ENCODE data around the gene MTMR12.

Gene MTMR12, protein sequence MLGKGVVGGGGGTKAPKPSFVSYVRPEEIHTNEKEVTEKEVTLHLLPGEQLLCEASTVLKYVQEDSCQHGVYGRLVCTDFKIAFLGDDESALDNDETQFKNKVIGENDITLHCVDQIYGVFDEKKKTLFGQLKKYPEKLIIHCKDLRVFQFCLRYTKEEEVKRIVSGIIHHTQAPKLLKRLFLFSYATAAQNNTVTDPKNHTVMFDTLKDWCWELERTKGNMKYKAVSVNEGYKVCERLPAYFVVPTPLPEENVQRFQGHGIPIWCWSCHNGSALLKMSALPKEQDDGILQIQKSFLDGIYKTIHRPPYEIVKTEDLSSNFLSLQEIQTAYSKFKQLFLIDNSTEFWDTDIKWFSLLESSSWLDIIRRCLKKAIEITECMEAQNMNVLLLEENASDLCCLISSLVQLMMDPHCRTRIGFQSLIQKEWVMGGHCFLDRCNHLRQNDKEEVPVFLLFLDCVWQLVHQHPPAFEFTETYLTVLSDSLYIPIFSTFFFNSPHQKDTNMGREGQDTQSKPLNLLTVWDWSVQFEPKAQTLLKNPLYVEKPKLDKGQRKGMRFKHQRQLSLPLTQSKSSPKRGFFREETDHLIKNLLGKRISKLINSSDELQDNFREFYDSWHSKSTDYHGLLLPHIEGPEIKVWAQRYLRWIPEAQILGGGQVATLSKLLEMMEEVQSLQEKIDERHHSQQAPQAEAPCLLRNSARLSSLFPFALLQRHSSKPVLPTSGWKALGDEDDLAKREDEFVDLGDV

DNA sequence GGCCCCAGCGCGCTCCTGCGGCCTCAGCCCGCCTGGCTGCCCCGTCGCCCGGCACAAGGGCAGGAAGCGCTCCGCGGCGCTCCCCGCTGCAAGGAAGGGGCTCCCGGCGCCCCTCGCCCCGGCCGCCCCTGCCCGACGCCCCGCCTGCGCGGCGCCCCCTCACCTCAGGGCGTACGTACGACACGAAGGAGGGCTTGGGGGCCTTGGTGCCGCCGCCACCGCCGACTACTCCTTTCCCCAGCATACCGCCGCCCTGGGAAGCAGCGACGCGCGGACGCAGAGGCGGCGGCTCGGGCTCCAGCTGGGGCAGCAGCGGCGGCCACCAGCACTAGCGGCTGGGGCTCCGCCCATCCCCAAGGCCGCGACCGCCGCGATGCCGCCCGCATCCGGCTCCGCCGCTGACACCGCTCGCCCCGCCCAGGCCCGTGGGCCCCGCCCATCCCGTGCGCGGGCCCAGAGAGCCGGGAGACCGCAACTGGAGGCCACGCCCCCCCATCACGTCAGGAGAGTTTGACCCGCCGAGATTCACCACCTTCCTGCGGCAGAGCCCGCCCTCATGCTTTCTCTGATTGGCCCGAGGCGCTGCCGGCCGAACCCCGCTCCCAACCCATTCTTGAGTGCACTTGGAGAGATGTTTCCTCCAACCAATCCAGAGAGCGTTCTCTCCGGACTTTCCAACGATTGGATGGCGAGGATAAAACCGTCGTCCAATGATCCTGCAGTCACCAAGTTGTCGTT is at the start of gene MTMR12:
Gene MTMR12, minus strand, starts transcription at position 345 of the 738 bp plus-strand sequence. Its CDS starts 101 bp downstream, at position 244.
- TF ChIP-seq, protein P1, sequence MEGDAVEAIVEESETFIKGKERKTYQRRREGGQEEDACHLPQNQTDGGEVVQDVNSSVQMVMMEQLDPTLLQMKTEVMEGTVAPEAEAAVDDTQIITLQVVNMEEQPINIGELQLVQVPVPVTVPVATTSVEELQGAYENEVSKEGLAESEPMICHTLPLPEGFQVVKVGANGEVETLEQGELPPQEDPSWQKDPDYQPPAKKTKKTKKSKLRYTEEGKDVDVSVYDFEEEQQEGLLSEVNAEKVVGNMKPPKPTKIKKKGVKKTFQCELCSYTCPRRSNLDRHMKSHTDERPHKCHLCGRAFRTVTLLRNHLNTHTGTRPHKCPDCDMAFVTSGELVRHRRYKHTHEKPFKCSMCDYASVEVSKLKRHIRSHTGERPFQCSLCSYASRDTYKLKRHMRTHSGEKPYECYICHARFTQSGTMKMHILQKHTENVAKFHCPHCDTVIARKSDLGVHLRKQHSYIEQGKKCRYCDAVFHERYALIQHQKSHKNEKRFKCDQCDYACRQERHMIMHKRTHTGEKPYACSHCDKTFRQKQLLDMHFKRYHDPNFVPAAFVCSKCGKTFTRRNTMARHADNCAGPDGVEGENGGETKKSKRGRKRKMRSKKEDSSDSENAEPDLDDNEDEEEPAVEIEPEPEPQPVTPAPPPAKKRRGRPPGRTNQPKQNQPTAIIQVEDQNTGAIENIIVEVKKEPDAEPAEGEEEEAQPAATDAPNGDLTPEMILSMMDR (IDR thresholded peaks at IDR 0.05; ENCODE audit: control insufficient read depth, extremely low read depth, insufficient read depth): no peak
- DNase-seq (ENCODE audit: low read depth): peak; percentile 99
- H3K4me3 ChIP-seq (ENCODE audit: low read depth, low read length): peak within 1 kb of the TSS; percentile 78

DNA sequence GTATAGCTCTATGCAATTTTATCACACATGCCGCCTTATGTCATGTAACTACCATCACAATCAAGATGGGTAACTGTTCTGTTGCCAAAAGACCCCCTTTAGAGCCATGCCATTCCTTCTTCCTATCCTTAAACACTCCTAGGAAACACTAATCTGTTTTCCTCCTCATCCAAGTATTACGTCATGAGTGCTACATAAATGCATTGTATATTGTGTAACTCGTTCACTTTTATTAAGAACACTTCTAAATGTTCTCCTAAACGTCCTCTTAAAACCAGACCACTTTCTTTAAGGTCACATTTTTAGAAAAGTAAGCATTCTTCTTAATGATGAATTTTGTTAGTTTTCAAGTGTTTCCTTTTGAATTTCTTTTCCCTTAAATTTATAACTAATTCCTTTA is 49.8 kb upstream of the MTMR12 start:
- H3K4me3 ChIP-seq (ENCODE audit: low read depth, low read length): no peak overlapping the region
- TF ChIP-seq, protein P1 (IDR thresholded peaks at IDR 0.05; ENCODE audit: control insufficient read depth, extremely low read depth, insufficient read depth): no peak
- DNase-seq (ENCODE audit: low read depth): no peak

DNA sequence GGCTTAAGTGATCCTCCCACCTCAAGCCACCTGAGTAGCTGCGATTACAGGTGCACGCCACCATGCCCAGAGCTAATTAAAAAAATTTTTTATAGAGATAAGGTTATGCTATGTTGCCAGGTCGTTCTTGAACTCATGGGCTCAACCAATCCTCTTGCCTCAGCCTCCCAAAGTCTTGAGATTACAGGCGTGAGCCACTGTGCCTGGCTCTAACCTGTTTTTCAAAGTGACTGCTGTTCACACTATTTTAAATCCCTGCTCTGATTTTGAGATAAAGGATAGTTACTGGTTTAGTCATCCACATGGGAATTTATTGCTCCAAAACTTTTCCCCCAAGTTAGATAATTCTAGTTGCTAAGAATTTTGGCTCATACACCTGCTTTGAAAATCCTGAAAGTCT is 48.2 kb upstream of the MTMR12 start:
- H3K4me3 ChIP-seq (ENCODE audit: low read depth, low read length): no peak overlapping the region
- TF ChIP-seq, protein P1 (IDR thresholded peaks at IDR 0.05; ENCODE audit: control insufficient read depth, extremely low read depth, insufficient read depth): no peak
- DNase-seq (ENCODE audit: low read depth): no peak

DNA sequence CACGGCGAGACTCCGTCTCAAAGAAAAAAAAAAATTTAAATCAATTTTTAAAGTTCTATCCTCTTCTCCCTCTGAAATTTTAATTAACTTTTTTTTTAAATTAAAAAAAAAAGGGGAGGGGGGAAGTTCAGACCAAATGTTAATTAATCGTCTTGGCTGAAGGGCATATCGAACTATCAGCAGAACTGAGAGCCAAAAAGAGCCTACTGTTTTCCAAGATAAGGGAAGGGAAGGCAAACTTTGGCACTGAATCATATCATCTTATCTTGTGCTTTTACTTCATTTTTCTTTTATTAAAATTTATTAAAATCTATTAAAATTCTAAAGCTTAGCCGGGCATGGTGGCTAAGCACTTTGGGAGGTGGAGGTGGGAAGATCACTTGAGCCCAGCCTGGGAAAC is 45.9 kb upstream of the MTMR12 start:
- TF ChIP-seq, protein P1 (IDR thresholded peaks at IDR 0.05; ENCODE audit: control insufficient read depth, extremely low read depth, insufficient read depth): no peak
- DNase-seq (ENCODE audit: low read depth): no peak
- H3K4me3 ChIP-seq (ENCODE audit: low read depth, low read length): no peak overlapping the region

DNA sequence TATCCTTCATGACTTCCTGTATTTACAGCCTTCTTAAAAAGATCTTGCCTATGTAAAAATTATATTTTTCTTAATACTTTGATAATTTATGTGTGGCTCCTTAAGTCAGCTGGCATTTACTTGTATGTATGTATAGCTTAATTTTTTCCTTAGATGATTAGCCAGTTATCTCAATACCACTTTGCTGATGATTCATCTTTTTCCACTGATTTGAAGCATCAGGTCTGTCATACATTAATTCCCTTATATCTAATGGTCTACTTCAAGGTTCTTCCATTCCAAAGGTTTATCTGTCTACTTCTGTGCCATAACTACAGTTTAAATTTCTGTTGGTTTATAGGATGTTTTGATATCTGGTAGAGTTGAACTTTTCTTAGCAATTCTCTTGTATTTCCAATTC is 44.9 kb upstream of the MTMR12 start:
- TF ChIP-seq, protein P1 (IDR thresholded peaks at IDR 0.05; ENCODE audit: control insufficient read depth, extremely low read depth, insufficient read depth): no peak
- H3K4me3 ChIP-seq (ENCODE audit: low read depth, low read length): no peak overlapping the region
- no peak for DNase-seq (ENCODE audit: low read depth)

DNA sequence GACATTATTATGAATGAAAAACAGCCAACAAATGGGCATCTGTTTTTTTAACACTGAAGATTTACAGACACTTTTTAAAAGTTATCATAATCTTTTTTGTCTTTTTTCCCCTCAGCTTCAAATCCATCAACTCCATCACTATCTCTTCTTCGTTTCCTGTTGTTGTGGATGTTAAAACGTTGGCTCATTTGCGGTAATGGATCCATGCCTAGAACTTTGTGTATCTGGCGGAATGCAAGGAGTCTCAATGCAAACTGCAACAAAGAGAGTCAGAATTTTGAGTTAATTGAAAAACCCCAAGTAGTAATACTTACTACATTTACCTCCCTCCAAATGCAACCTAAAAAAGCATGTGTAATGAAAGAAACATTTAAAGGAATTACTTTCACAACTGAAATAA is 42.9 kb upstream of the MTMR12 start:
- no peak for DNase-seq (ENCODE audit: low read depth)
- no peak overlapping the region for H3K4me3 ChIP-seq (ENCODE audit: low read depth, low read length)
- TF ChIP-seq, protein P1 (IDR thresholded peaks at IDR 0.05; ENCODE audit: control insufficient read depth, extremely low read depth, insufficient read depth): no peak
